HEK293 (cell line): Measurements from ENCODE around the gene TRIM26.

Experiments used
- CTCF ChIA-PET: fragments of 350-600 bp; formaldehyde crosslinking; extraction: SDS; loops from one replicate; lab custom pipeline; 2021; ENCODE audit warnings: antibody characterized with exemption; lab: Yijun Ruan, JAX
- POLR2A ChIA-PET: fragments of 300-600 bp; formaldehyde crosslinking; extraction: SDS; loops from one replicate; lab custom pipeline; 2020; ENCODE audit warnings: antibody characterized with exemption, inconsistent platforms; lab: Yijun Ruan, JAX
- H3K27ac ChIP-seq: fragments of 200-500 bp; sonication (Bioruptor generic); 2 replicates; pipeline ENCODE4 v1.5.1; 2014; ENCODE audit warnings: low read depth, low read length, control low read depth, inconsistent platforms; ENCODE audit errors: extremely low read depth
- H3K36me3 ChIP-seq, 2 experiments: fragments of 200-500 bp in 1 of 2; sonication (Bioruptor generic) in 1 of 2; 1 replicate in 1 of 2; 2 replicates in 1 of 2; pipeline ENCODE4 v1.5.1; 2014 to 2017; ENCODE audit warnings: inconsistent platforms in 2 of 2, low read length in 2 of 2; ENCODE audit not compliant: control insufficient read depth in 2 of 2, insufficient read depth in 1 of 2
- H3K4me1 ChIP-seq: fragments of 200-500 bp; sonication (Bioruptor generic); 2 replicates; pipeline ENCODE4 v1.5.1; 2014; ENCODE audit warnings: mild to moderate bottlenecking, low read length, inconsistent platforms; ENCODE audit not compliant: control insufficient read depth, insufficient read depth
- H3K4me3 ChIP-seq: 2 replicates; pipeline ENCODE4 v1.5.1; 2011; ENCODE audit warnings: low read depth, mild to moderate bottlenecking, control low read depth, low read length, moderate library complexity
- H3K9me3 ChIP-seq: fragments of 200-500 bp; sonication (Bioruptor generic); 2 replicates; pipeline ENCODE4 v1.5.1; 2014; ENCODE audit warnings: low read depth, low read length, inconsistent platforms; ENCODE audit not compliant: control insufficient read depth, insufficient read depth
- SCRT2 ChIP-seq: fragments of 450-650 bp; formaldehyde crosslinking; IDR thresholded peaks from 2 replicates; pipeline ENCODE4 v1.5.1; 2016; ENCODE audit warnings: missing biosample characterization, missing genetic modification characterization
- ZBTB7A ChIP-seq: fragments of 450-650 bp; formaldehyde crosslinking; IDR thresholded peaks from 2 replicates; pipeline ENCODE4 v1.5.1; 2016; ENCODE audit warnings: low read depth, missing biosample characterization, missing genetic modification characterization
- ZNF10 ChIP-seq: fragments of 450-650 bp; formaldehyde crosslinking; IDR thresholded peaks from 2 replicates; pipeline ENCODE4 v1.5.1; 2017; ENCODE audit warnings: missing biosample characterization, missing genetic modification characterization
- ZNF2 ChIP-seq: fragments of 450-650 bp; formaldehyde crosslinking; IDR thresholded peaks from 2 replicates; pipeline ENCODE4 v1.5.1; 2016; ENCODE audit warnings: missing biosample characterization, missing genetic modification characterization
- ZNF202 ChIP-seq: fragments of 450-650 bp; formaldehyde crosslinking; IDR thresholded peaks from 2 replicates; pipeline ENCODE4 v1.5.1; 2016; ENCODE audit warnings: missing biosample characterization, missing genetic modification characterization, borderline replicate concordance
- ZNF221 ChIP-seq: fragments of 450-650 bp; formaldehyde crosslinking; IDR thresholded peaks from 2 replicates; pipeline ENCODE4 v1.5.1; 2017; ENCODE audit warnings: missing biosample characterization, missing genetic modification characterization, borderline replicate concordance
- ZNF24 ChIP-seq: fragments of 450-650 bp; formaldehyde crosslinking; IDR thresholded peaks from 2 replicates; pipeline ENCODE4 v1.5.1; 2016; ENCODE audit warnings: missing biosample characterization, missing genetic modification characterization
- ZNF248 ChIP-seq: fragments of 450-650 bp; formaldehyde crosslinking; IDR thresholded peaks from 2 replicates; pipeline ENCODE4 v1.5.1; 2017; ENCODE audit warnings: missing biosample characterization, missing genetic modification characterization
- ZNF266 ChIP-seq: fragments of 450-650 bp; formaldehyde crosslinking; IDR thresholded peaks from 2 replicates; pipeline ENCODE4 v1.5.1; 2016; ENCODE audit warnings: missing biosample characterization, missing genetic modification characterization, low read depth
- ZNF366 ChIP-seq: fragments of 450-650 bp; formaldehyde crosslinking; conservative IDR thresholded peaks from 2 replicates; pipeline ENCODE4 v1.5.1; 2016; ENCODE audit warnings: missing biosample characterization, missing genetic modification characterization
- ZNF600 ChIP-seq: fragments of 450-650 bp; formaldehyde crosslinking; IDR thresholded peaks from 2 replicates; pipeline ENCODE4 v1.5.1; 2016; ENCODE audit warnings: missing biosample characterization, missing genetic modification characterization
- ZNF621 ChIP-seq: fragments of 450-650 bp; formaldehyde crosslinking; IDR thresholded peaks from 2 replicates; pipeline ENCODE4 v1.5.1; 2017; ENCODE audit warnings: missing biosample characterization, missing genetic modification characterization
- ZNF670 ChIP-seq: fragments of 450-650 bp; formaldehyde crosslinking; IDR thresholded peaks from 2 replicates; pipeline ENCODE4 v1.5.1; 2016; ENCODE audit warnings: missing biosample characterization, missing genetic modification characterization, low read depth
- ZNF747 ChIP-seq: fragments of 450-650 bp; formaldehyde crosslinking; IDR thresholded peaks from 2 replicates; pipeline ENCODE4 v1.5.1; 2016; ENCODE audit warnings: missing biosample characterization, missing genetic modification characterization
- ZNF76 ChIP-seq: fragments of 450-650 bp; formaldehyde crosslinking; IDR thresholded peaks from 2 replicates; pipeline ENCODE4; 2016; ENCODE audit warnings: low read depth, missing biosample characterization, missing genetic modification characterization, borderline replicate concordance
- ZNF776 ChIP-seq: fragments of 450-650 bp; formaldehyde crosslinking; IDR thresholded peaks from 2 replicates; pipeline ENCODE4 v1.5.0; 2017; ENCODE audit warnings: missing biosample characterization, missing genetic modification characterization, borderline replicate concordance
- ZNF777 ChIP-seq: fragments of 450-650 bp; formaldehyde crosslinking; IDR thresholded peaks from 2 replicates; pipeline ENCODE4 v1.5.1; 2017; ENCODE audit warnings: missing biosample characterization, missing genetic modification characterization, borderline replicate concordance
- ZSCAN30 ChIP-seq: fragments of 450-650 bp; IDR thresholded peaks from 2 replicates; pipeline ENCODE4 v1.5.1; 2018; ENCODE audit warnings: missing biosample characterization, mild to moderate bottlenecking, missing genetic modification characterization, moderate library complexity
- TF ChIP-seq, protein P1 (sequence below): fragments of 450-650 bp; formaldehyde crosslinking; IDR thresholded peaks from 2 replicates; pipeline ENCODE4 v1.5.1; 2016; ENCODE audit warnings: missing biosample characterization, missing genetic modification characterization
- TF ChIP-seq, protein P2 (sequence below): fragments of 450-650 bp; formaldehyde crosslinking; IDR thresholded peaks from 2 replicates; pipeline ENCODE4 v1.5.1; 2016; ENCODE audit warnings: missing biosample characterization, missing genetic modification characterization
- TF ChIP-seq, protein P3 (sequence below): fragments of 450-650 bp; formaldehyde crosslinking; IDR thresholded peaks from 2 replicates; pipeline ENCODE4 v1.5.1; 2017; ENCODE audit warnings: missing biosample characterization, missing genetic modification characterization

TRIM26 gene

DNA sequence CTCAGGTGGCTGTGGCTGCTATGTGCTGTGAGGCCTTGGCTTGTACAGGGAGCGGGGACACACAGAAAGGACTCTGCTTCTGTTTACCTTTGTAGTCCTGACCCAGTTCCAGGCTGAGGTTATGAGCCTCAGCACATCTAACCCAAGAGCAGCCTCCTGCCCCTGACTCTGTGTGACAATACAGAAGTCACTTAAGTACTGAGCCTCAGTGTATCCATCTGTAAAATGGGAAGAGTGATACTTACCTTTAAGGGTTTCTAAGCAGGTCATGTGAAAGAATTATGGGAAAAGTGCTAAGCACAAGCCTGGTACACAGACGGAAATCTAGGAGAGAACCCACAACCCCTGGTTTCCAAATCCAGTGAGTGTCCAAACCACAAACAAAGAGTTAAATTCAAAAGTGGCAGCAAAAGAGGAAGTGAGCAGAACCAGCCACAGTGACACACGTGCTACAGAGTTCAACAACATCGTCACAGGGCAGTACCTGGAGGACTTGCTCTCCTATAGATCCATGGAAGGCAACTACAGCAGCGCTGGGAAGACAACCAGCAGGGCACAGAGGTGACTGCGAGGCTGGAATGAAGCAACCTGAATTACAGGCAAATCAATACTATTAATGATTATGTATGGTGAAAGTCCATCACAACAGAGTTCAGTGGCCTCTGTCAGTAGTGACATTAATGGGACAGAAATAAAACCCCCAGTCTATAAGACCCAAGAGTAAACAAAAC is 12.5 kb downstream of the TRIM26 start:
- 0 out of 2 replicates have a peak, but pooled peaks cover 2% of the 10 kb centered on the region for H3K4me1 ChIP-seq
- ChIA-PET POLR2A (interaction anchor here (1.6 kb wide), 1 partner anchor 12 kb away, joined by 5 read pairs; the partner anchor contains the start of gene TRIM26), CTCF (interaction anchor here (0.6 to 0.8 kb wide), 2 partner anchors 10 to 16 kb away, joined by 3 read pairs; no protein-coding TSS in a partner anchor)
- TF ChIP-seq ZBTB7A (tag by site-specific recombination) (no peak), ZNF777 (tag by site-specific recombination) (no peak), ZNF776 (tag by site-specific recombination) (no peak), ZNF621 (no peak), ZNF24 (tag by site-specific recombination) (no peak), ZNF600 (tag by site-specific recombination) (no peak), ZNF76 (tag by site-specific recombination) (no peak), ZNF366 (tag by site-specific recombination) (no peak), ZNF221 (no peak), ZNF10 (tag by site-specific recombination) (no peak), ZNF202 (no peak), ZNF670 (no peak), ZNF747 (tag by site-specific recombination) (no peak), ZSCAN30 (tag by site-specific recombination) (no peak), ZNF248 (no peak), ZNF2 (tag by site-specific recombination) (no peak), ZNF266 (no peak)
- TF ChIP-seq, protein P1, sequence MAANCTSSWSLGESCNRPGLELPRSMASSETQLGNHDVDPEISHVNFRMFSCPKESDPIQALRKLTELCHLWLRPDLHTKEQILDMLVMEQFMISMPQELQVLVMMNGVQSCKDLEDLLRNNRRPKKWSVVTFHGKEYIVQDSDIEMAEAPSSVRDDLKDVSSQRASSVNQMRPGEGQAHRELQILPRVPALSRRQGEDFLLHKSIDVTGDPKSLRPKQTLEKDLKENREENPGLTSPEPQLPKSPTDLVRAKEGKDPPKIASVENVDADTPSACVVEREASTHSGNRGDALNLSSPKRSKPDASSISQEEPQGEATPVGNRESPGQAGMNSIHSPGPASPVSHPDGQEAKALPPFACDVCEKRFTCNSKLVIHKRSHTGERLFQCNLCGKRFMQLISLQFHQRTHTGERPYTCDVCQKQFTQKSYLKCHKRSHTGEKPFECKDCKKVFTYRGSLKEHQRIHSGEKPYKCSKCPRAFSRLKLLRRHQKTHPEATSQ (tag by site-specific recombination): no peak
- TF ChIP-seq, protein P2, sequence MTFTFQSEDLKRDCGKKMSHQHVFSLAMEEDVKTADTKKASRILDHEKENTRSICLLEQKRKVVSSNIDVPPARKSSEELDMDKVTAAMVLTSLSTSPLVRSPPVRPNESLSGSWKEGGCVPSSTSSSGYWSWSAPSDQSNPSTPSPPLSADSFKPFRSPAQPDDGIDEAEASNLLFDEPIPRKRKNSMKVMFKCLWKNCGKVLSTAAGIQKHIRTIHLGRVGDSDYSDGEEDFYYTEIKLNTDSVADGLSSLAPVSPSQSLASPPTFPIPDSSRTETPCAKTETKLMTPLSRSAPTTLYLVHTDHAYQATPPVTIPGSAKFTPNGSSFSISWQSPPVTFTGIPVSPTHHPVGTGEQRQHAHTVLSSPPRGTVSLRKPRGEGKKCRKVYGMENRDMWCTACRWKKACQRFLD (tag by site-specific recombination): no peak
- TF ChIP-seq, protein P3, sequence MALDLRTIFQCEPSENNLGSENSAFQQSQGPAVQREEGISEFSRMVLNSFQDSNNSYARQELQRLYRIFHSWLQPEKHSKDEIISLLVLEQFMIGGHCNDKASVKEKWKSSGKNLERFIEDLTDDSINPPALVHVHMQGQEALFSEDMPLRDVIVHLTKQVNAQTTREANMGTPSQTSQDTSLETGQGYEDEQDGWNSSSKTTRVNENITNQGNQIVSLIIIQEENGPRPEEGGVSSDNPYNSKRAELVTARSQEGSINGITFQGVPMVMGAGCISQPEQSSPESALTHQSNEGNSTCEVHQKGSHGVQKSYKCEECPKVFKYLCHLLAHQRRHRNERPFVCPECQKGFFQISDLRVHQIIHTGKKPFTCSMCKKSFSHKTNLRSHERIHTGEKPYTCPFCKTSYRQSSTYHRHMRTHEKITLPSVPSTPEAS (tag by site-specific recombination): no peak
- TF ChIP-seq, all 188 proteins: peak for 0
- Histone ChIP-seq H3K9me3 (no peaks in the 10 kb centered on the region), H3K4me3 (no peak overlapping the region), H3K36me3 (peaks cover 24 to 54% of the 10 kb centered on the region in 2 experiments), H3K27ac (no peak overlapping the region)

DNA sequence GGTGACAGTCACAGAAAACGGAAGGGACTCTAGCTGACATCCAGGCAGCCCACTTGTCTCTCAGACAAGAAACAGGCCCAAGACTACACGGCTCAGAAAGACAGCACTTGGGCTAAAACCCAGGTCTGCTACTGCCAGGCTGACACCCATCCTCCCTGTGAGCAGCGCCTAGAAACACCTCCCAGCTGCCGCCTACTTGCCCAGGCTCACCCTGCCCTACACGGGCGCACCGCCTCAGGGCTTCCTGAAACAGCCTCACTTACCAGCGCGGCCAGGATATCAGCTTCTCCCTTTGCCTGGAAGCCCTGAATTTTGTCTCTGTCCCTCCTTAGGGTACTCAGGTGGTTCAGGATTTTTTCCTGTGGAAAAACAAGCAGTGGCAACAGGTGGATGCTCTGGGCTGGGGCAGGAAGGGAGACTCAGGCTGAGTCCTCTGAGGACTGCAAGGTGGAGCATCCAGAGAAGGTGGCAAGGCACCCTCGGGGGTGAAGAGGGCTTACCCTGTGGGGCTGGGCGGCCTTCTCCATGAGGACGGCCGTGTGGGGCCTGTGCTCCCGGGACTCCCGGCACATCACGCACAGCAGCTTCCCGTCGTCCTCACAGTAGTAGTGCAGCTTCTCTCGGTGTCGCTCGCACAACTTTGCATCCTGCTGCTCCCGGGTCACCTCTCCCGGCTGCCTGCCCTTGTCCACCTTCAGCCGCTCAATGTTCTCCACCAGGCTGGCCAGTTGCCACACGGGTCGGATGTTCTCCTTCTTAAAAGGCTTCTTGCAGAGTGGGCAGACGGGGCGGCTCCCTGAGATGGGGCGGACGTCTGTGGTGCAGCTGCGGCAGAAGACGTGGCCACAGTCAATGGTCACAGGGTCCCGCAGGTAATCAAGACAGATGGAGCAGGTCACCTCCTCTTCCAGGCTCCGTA is 14.8 kb downstream of the TRIM26 start:
- 0 out of 2 replicates have a peak, but pooled peaks cover 3% of the 10 kb centered on the region for H3K4me1 ChIP-seq
- H3K4me3 ChIP-seq: no peak overlapping the region
- H3K36me3 ChIP-seq: peaks cover 24 to 64% of the 10 kb centered on the region in 2 experiments
- POLR2A ChIA-PET: interaction anchor here (1.4 kb wide), 1 partner anchor 15 kb away, joined by 4 read pairs; the partner anchor contains the start of gene TRIM26
- TF ChIP-seq SCRT2 (peak; percentile 86), ZNF76 (tag by site-specific recombination) (no peak)
- TF ChIP-seq, all 188 proteins: peak for 1
- CTCF ChIA-PET: interaction anchor here (3.3 kb wide), 1 partner anchor 21 kb away, joined by 14 read pairs; no protein-coding TSS in a partner anchor
- Histone ChIP-seq H3K9me3 (no peaks in the 10 kb centered on the region), H3K27ac (no peak overlapping the region)
